ENCODE data around the gene RPL26.

DNA sequence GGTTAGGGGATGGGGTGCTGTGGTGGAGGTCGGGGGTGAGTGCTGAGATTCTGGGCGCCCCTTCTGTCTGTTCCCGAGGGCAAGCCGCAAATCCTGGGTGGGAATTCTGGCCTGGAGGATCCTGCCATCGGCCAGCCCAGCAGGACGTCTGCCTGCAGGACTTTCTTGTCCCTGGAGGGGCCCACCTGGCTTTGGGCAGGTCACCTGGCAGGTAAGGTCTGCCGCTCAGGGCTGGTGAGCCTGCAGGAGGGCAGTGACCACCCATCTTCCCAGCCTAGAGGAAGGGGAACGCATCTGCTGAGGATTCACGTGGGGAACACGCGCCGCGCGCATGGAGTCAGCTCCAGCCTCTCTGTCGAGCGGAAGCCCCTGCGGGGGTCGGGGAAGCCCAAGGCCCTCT lies 9.3 kb upstream of the RPL26 start:
- TF ChIP-seq, protein P1, sequence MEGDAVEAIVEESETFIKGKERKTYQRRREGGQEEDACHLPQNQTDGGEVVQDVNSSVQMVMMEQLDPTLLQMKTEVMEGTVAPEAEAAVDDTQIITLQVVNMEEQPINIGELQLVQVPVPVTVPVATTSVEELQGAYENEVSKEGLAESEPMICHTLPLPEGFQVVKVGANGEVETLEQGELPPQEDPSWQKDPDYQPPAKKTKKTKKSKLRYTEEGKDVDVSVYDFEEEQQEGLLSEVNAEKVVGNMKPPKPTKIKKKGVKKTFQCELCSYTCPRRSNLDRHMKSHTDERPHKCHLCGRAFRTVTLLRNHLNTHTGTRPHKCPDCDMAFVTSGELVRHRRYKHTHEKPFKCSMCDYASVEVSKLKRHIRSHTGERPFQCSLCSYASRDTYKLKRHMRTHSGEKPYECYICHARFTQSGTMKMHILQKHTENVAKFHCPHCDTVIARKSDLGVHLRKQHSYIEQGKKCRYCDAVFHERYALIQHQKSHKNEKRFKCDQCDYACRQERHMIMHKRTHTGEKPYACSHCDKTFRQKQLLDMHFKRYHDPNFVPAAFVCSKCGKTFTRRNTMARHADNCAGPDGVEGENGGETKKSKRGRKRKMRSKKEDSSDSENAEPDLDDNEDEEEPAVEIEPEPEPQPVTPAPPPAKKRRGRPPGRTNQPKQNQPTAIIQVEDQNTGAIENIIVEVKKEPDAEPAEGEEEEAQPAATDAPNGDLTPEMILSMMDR (IDR thresholded peaks at IDR 0.05), result no peak
- no peak for TF ChIP-seq POLR2A (IDR thresholded peaks at IDR 0.05)

Data from body of pancreas (tissue), 4 donors.